ENCODE data around the gene BUB1B.

BUB1B gene

DNA sequence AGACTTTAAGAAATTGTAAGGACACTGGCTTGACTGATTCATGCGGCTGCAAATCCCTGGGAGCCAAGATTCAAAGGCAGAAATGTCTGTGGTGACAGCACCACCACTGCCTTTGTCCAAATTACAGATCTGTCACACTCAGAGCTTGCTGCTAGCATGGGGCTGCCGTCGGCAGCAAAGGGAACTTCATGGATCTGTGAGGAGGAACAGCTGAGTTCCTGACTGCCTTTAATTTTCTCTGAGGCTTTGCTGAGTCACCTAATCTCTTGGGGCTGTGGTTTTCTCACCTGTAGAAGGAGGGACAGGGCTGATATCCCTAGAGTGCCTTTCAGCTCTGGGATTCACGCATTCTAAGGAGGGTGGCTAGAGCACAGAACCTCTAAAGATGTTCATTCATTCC, 73.9 kb downstream of the BUB1B start:
- Histone ChIP-seq H3K9me3 (ENCODE audit: control insufficient read depth, low read length) (no peaks in the 10 kb centered on the region), H4K91ac (ENCODE audit: low read length) (no peak overlapping the region), H3K4ac (ENCODE audit: low read depth in 1 of 2, low read length in 2 of 2) (no peak overlapping the region), H2BK15ac (ENCODE audit: low read depth, poor library complexity, severe bottlenecking) (no peak overlapping the region), H2AFZ (ENCODE audit: low read depth, low read length) (no peak overlapping the region), H2BK12ac (ENCODE audit: low read length in 2 of 2) (no peak overlapping the region), H2AK5ac (ENCODE audit: low read length, severe bottlenecking) (no peak overlapping the region), H2BK120ac (ENCODE audit: low read depth, low read length) (no peak overlapping the region), H3K9ac (ENCODE audit: low read length) (no peak overlapping the region), H3K4me3 (ENCODE audit: insufficient read depth in 1 of 2, low read depth in 1 of 2, low read length in 2 of 2) (no peak overlapping the region), H3K27me3 (ENCODE audit: control insufficient read depth in 1 of 2, insufficient read depth in 1 of 2, low read length in 2 of 2) (peaks cover 0 to 18% of the 10 kb centered on the region in 2 experiments), H3K4me2 (ENCODE audit: low read length, poor library complexity, severe bottlenecking) (no peak overlapping the region), H3K14ac (ENCODE audit: low read length in 2 of 2) (no peak overlapping the region), H3K27ac (ENCODE audit: low read length, poor library complexity, severe bottlenecking) (no peak overlapping the region), H3K36me3 (ENCODE audit: control insufficient read depth in 1 of 2, insufficient read depth in 2 of 2, low read depth in 1 of 2, low read length in 2 of 2) (peaks cover 0 to 3% of the 10 kb centered on the region in 2 experiments), H3K18ac (ENCODE audit: low read depth in 1 of 2, low read length in 2 of 2) (no peak overlapping the region), H3K79me1 (replicated peaks; ENCODE audit: low read length, poor library complexity, severe bottlenecking) (no peaks in the 10 kb centered on the region), H2BK5ac (ENCODE audit: low read depth, low read length, poor library complexity, severe bottlenecking) (no peak overlapping the region), H4K8ac (ENCODE audit: low read length) (no peak overlapping the region), H3K4me1 (ENCODE audit: control insufficient read depth, insufficient read depth, low read depth, low read length) (peaks cover 15% of the 10 kb centered on the region), H3K23ac (ENCODE audit: low read length in 2 of 2) (no peak overlapping the region)
- 78% methylated on average over 4 of the region's 4 CpGs for WGBS
- no peak for DNase-seq

DNA sequence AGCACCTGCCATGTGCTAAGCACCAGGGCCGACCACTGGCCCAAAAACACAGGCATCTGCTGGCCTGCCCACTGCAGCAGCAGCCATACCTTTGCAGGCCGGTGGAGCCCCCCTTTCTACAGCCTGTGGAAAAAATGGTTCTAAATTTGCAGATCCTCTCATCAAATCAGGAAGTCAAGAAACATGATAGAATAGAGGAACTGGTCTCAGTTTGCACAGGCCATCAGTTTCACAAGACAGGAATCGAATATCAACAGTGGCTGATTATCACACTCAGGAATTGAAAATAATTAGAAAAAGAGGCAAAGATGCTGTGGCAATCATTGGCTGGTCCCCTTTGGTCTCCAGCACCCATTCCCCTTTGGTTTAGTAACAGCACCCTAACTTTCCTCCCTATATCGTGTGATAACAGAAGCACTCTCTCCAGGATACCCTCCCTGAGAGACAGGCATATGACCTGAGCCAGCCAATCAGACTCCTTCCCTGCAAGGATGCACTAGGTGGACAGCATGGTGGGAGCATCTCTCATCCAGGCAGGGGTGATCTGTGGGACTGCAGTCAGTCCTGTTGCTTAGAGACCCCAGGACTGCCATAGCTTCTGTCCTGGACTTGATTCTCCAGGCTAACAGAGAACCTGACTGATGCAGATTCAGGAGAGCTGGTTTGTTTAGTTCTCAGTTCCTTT, 74.5 kb downstream of the BUB1B start:
- Histone ChIP-seq H2BK5ac (ENCODE audit: low read depth, low read length, poor library complexity, severe bottlenecking) (no peak overlapping the region), H4K8ac (ENCODE audit: low read length) (no peak overlapping the region), H3K9me3 (ENCODE audit: control insufficient read depth, low read length) (no peaks in the 10 kb centered on the region), H2AK5ac (ENCODE audit: low read length, severe bottlenecking) (no peak overlapping the region), H3K4me3 (ENCODE audit: insufficient read depth in 1 of 2, low read depth in 1 of 2, low read length in 2 of 2) (no peak overlapping the region), H3K18ac (ENCODE audit: low read depth in 1 of 2, low read length in 2 of 2) (no peak overlapping the region), H3K9ac (ENCODE audit: low read length) (no peak overlapping the region), H2AFZ (ENCODE audit: low read depth, low read length) (no peak overlapping the region), H3K36me3 (ENCODE audit: control insufficient read depth in 1 of 2, insufficient read depth in 2 of 2, low read depth in 1 of 2, low read length in 2 of 2) (peaks cover 0 to 3% of the 10 kb centered on the region in 2 experiments), H3K23ac (ENCODE audit: low read length in 2 of 2) (no peak overlapping the region), H2BK15ac (ENCODE audit: low read depth, poor library complexity, severe bottlenecking) (no peak overlapping the region), H2BK12ac (ENCODE audit: low read length in 2 of 2) (no peak overlapping the region), H3K27me3 (ENCODE audit: control insufficient read depth in 1 of 2, insufficient read depth in 1 of 2, low read length in 2 of 2) (peaks cover 0 to 23% of the 10 kb centered on the region in 2 experiments), H3K4me1 (ENCODE audit: control insufficient read depth, insufficient read depth, low read depth, low read length) (peaks cover 19% of the 10 kb centered on the region), H2BK120ac (ENCODE audit: low read depth, low read length) (no peak overlapping the region), H3K14ac (ENCODE audit: low read length in 2 of 2) (no peak overlapping the region), H3K79me1 (replicated peaks; ENCODE audit: low read length, poor library complexity, severe bottlenecking) (no peaks in the 10 kb centered on the region), H3K4me2 (ENCODE audit: low read length, poor library complexity, severe bottlenecking) (no peak overlapping the region), H3K27ac (ENCODE audit: low read length, poor library complexity, severe bottlenecking) (no peak overlapping the region), H4K91ac (ENCODE audit: low read length) (no peak overlapping the region), H3K4ac (ENCODE audit: low read depth in 1 of 2, low read length in 2 of 2) (no peak overlapping the region)
- no peak for DNase-seq
- WGBS = 90% methylated on average over 4 of the region's 4 CpGs

DNA sequence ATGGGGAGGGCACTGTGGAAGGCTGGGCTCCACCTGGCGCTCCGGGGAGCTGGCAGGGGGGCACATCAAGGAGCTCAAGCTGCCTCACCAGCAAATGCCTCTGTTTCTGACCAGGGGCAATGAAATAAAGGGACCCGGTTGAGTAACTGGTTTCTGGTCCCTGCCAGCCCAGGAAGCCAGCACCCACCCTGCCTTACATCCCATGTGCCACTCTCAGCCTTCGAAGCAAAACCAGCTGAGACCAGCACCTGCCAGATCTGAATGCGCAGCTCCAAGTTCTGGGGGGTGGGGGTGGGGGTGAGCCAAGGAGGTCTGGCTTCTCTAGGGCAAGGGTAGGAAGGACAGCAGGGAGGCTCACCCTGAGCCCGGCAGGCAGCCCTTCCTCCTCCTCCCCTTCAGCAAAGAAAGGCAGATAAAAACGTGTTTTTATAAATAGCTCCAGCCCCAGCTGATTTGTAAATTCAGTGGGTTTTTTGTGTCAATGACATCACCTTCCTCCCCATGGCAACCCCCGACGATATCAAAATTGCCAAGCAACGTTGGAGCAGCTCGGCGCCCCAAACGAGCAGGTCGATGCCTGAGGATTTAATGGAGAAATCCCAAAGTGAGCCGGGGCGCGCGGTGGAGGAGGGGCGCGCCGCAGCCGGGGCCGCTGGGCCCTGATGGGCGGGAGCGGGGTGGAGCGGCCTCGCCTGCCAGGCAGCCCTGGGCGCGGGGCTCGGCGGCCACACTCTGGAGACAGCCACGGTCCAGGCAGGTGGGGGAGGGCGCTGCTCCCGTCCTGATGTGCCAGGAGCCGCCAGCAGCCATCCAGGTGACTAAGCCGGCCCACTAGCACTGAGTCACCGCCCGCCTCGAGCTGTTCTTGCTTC, 77.9 kb downstream of the BUB1B start, which contains the start of gene PAK6:
PAK6 (plus strand) TSS at position 532 of the 872 bp plus-strand sequence. CDS start 25,723 bp downstream, outside the sequence.
- H3K9ac ChIP-seq (ENCODE audit: low read length) = peak within 1 kb of the TSS; percentile 79
- no peak within 1 kb of the TSS for H3K27ac ChIP-seq (ENCODE audit: low read length, poor library complexity, severe bottlenecking)
- H3K9me3 ChIP-seq (ENCODE audit: control insufficient read depth, low read length) = no peaks in the 10 kb centered on the region
- H3K36me3 ChIP-seq (ENCODE audit: control insufficient read depth in 1 of 2, insufficient read depth in 2 of 2, low read depth in 1 of 2, low read length in 2 of 2) = no peaks in the 10 kb centered on the region
- H3K27me3 ChIP-seq (ENCODE audit: control insufficient read depth in 1 of 2, insufficient read depth in 1 of 2, low read length in 2 of 2) = peaks cover 0 to 26% of the 10 kb centered on the region in 2 experiments
- H3K4me1 ChIP-seq (ENCODE audit: control insufficient read depth, insufficient read depth, low read depth, low read length) = peaks cover 24% of the 10 kb centered on the region
- H2BK5ac ChIP-seq (ENCODE audit: low read depth, low read length, poor library complexity, severe bottlenecking) = no peak within 1 kb of the TSS
- no peak within 1 kb of the TSS for H2BK12ac ChIP-seq (ENCODE audit: low read length in 2 of 2)
- 7% methylated on average over 36 of the region's 39 CpGs for WGBS
- peak within 1 kb of the TSS; percentile 89 for H3K4me2 ChIP-seq (ENCODE audit: low read length, poor library complexity, severe bottlenecking)
- no peaks in the 10 kb centered on the region for H3K79me1 ChIP-seq (replicated peaks; ENCODE audit: low read length, poor library complexity, severe bottlenecking)
- DNase-seq = peak; percentile 53
- H3K14ac ChIP-seq (ENCODE audit: low read length in 2 of 2) = no peak within 1 kb of the TSS
- H2AFZ ChIP-seq (ENCODE audit: low read depth, low read length) = peak within 1 kb of the TSS; percentile 75
- peak within 1 kb of the TSS; percentile 5 for H4K8ac ChIP-seq (ENCODE audit: low read length)
- no peak within 1 kb of the TSS for H3K4ac ChIP-seq (ENCODE audit: low read depth in 1 of 2, low read length in 2 of 2)
- no peak within 1 kb of the TSS for H4K91ac ChIP-seq (ENCODE audit: low read length)
- no peak within 1 kb of the TSS for H3K23ac ChIP-seq (ENCODE audit: low read length in 2 of 2)
- peak within 1 kb of the TSS; percentile 78 for H2BK15ac ChIP-seq (ENCODE audit: low read depth, poor library complexity, severe bottlenecking)
- peak within 1 kb of the TSS; percentile 29 to 72 for H3K4me3 ChIP-seq (ENCODE audit: insufficient read depth in 1 of 2, low read depth in 1 of 2, low read length in 2 of 2)
- H2BK120ac ChIP-seq (ENCODE audit: low read depth, low read length) = no peak within 1 kb of the TSS
- H3K18ac ChIP-seq (ENCODE audit: low read depth in 1 of 2, low read length in 2 of 2) = no peak within 1 kb of the TSS
- H2AK5ac ChIP-seq (ENCODE audit: low read length, severe bottlenecking) = peak within 1 kb of the TSS; percentile 20

DNA sequence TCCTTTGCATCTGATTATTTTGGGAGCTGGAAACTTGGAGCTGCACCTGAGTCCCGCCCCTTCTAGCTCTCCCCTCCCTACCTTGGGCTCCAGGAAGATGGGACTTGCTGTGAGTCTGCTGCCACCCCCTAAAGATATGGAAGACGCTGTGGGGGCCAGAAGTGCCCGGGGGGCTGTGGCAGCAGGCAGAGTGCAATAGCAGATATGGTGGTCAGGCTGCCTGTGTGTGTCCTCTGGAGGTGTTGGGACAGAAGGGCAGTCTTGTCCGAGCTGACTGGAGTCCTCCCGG, 78.5 kb downstream of the BUB1B start:
- Histone ChIP-seq H3K9me3 (ENCODE audit: control insufficient read depth, low read length) (no peaks in the 10 kb centered on the region), H3K18ac (ENCODE audit: low read depth in 1 of 2, low read length in 2 of 2) (no peak overlapping the region), H3K4me3 (ENCODE audit: insufficient read depth in 1 of 2, low read depth in 1 of 2, low read length in 2 of 2) (peak overlapping the region in 1 of 2 experiments; percentile 72), H3K23ac (ENCODE audit: low read length in 2 of 2) (no peak overlapping the region), H4K8ac (ENCODE audit: low read length) (no peak overlapping the region), H3K14ac (ENCODE audit: low read length in 2 of 2) (no peak overlapping the region), H3K4ac (ENCODE audit: low read depth in 1 of 2, low read length in 2 of 2) (no peak overlapping the region), H3K36me3 (ENCODE audit: control insufficient read depth in 1 of 2, insufficient read depth in 2 of 2, low read depth in 1 of 2, low read length in 2 of 2) (no peaks in the 10 kb centered on the region), H3K4me1 (ENCODE audit: control insufficient read depth, insufficient read depth, low read depth, low read length) (peaks cover 24% of the 10 kb centered on the region), H3K27me3 (ENCODE audit: control insufficient read depth in 1 of 2, insufficient read depth in 1 of 2, low read length in 2 of 2) (peaks cover 0 to 26% of the 10 kb centered on the region in 2 experiments), H2BK5ac (ENCODE audit: low read depth, low read length, poor library complexity, severe bottlenecking) (no peak overlapping the region), H3K4me2 (ENCODE audit: low read length, poor library complexity, severe bottlenecking) (peak overlapping the region; percentile 89), H3K9ac (ENCODE audit: low read length) (peak overlapping the region; percentile 79), H2AFZ (ENCODE audit: low read depth, low read length) (no peak overlapping the region), H2BK15ac (ENCODE audit: low read depth, poor library complexity, severe bottlenecking) (no peak overlapping the region), H2BK12ac (ENCODE audit: low read length in 2 of 2) (no peak overlapping the region), H2BK120ac (ENCODE audit: low read depth, low read length) (no peak overlapping the region), H3K27ac (ENCODE audit: low read length, poor library complexity, severe bottlenecking) (no peak overlapping the region), H3K79me1 (replicated peaks; ENCODE audit: low read length, poor library complexity, severe bottlenecking) (no peaks in the 10 kb centered on the region), H2AK5ac (ENCODE audit: low read length, severe bottlenecking) (no peak overlapping the region), H4K91ac (ENCODE audit: low read length) (no peak overlapping the region)
- 57% methylated on average over 4 of the region's 5 CpGs for WGBS
- no peak for DNase-seq

Data from mesenchymal stem cell (in vitro differentiated cells and primary cell).